ENCODE measurements around the gene BRD4. TPM values are rescaled to one million over a fixed set of nuclear protein-coding genes. Genes with fewer than 3 reads are reported as not detected.

Gene BRD4
- total RNA-seq, 1 donor from 2014 or later: 152 TPM

- Mint-ChIP-seq H3K4me3 (no peak overlapping the region), H3K27ac (ENCODE audit: unreplicated experiment) (peak overlapping the region; percentile 75), H3K9me3 (no peaks in the 10 kb centered on the region), H3K4me1 (peaks cover 3% of the 10 kb centered on the region), H3K27me3 (ENCODE audit: low read depth) (no peaks in the 10 kb centered on the region), H3K36me3 (ENCODE audit: low read depth) (peaks cover 8% of the 10 kb centered on the region)
- TF ChIP-seq, protein P1, sequence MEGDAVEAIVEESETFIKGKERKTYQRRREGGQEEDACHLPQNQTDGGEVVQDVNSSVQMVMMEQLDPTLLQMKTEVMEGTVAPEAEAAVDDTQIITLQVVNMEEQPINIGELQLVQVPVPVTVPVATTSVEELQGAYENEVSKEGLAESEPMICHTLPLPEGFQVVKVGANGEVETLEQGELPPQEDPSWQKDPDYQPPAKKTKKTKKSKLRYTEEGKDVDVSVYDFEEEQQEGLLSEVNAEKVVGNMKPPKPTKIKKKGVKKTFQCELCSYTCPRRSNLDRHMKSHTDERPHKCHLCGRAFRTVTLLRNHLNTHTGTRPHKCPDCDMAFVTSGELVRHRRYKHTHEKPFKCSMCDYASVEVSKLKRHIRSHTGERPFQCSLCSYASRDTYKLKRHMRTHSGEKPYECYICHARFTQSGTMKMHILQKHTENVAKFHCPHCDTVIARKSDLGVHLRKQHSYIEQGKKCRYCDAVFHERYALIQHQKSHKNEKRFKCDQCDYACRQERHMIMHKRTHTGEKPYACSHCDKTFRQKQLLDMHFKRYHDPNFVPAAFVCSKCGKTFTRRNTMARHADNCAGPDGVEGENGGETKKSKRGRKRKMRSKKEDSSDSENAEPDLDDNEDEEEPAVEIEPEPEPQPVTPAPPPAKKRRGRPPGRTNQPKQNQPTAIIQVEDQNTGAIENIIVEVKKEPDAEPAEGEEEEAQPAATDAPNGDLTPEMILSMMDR (conservative IDR thresholded peaks at IDR 0.05): no peak
- no peak for DNase-seq (ENCODE audit: low read depth, low spot score)
Measured at GRCh38 chr19:15265214-15265849, 67.0 kb downstream of the BRD4 start.

- Mint-ChIP-seq H3K9me3 (no peaks in the 10 kb centered on the region), H3K4me1 (no peaks in the 10 kb centered on the region)
- no peak for DNase-seq (ENCODE audit: low read depth, low spot score)
Measured at GRCh38 chr19:15264933-15265206, 67.5 kb downstream of the BRD4 start.

GRCh38 chr19:15264061-15264932, 68.0 kb downstream of the BRD4 start:
- no peaks in the 10 kb centered on the region for H3K27me3 Mint-ChIP-seq (ENCODE audit: low read depth)
- peak; percentile 82 for DNase-seq (ENCODE audit: low read depth, low spot score)
- TF ChIP-seq, protein P1 (conservative IDR thresholded peaks at IDR 0.05): peak; percentile 80
- no peaks in the 10 kb centered on the region for H3K4me1 Mint-ChIP-seq
- no peak overlapping the region for H3K4me3 Mint-ChIP-seq
- H3K27ac Mint-ChIP-seq (ENCODE audit: unreplicated experiment): no peak overlapping the region
- peaks cover 8% of the 10 kb centered on the region for H3K36me3 Mint-ChIP-seq (ENCODE audit: low read depth)
- no peaks in the 10 kb centered on the region for H3K9me3 Mint-ChIP-seq

More at GRCh38 chr19:15264933-15265206, 67.5 kb downstream of the BRD4 start:
- H3K27ac Mint-ChIP-seq (ENCODE audit: unreplicated experiment): no peak overlapping the region
- TF ChIP-seq, protein P1 (conservative IDR thresholded peaks at IDR 0.05): no peak
- H3K4me3 Mint-ChIP-seq: no peak overlapping the region
- H3K36me3 Mint-ChIP-seq (ENCODE audit: low read depth): peaks cover 8% of the 10 kb centered on the region
- H3K27me3 Mint-ChIP-seq (ENCODE audit: low read depth): no peaks in the 10 kb centered on the region

- H3K36me3 Mint-ChIP-seq (ENCODE audit: low read depth): peaks cover 10% of the 10 kb centered on the region
- no peak for DNase-seq (ENCODE audit: low read depth, low spot score)
- no peaks in the 10 kb centered on the region for H3K9me3 Mint-ChIP-seq
- no peak overlapping the region for H3K4me3 Mint-ChIP-seq
- H3K4me1 Mint-ChIP-seq: no peaks in the 10 kb centered on the region
- no peaks in the 10 kb centered on the region for H3K27me3 Mint-ChIP-seq (ENCODE audit: low read depth)
- H3K27ac Mint-ChIP-seq (ENCODE audit: unreplicated experiment): no peak overlapping the region
- TF ChIP-seq, protein P1 (conservative IDR thresholded peaks at IDR 0.05): no peak
Measured at GRCh38 chr19:15263361-15263985, 68.9 kb downstream of the BRD4 start.

DNA sequence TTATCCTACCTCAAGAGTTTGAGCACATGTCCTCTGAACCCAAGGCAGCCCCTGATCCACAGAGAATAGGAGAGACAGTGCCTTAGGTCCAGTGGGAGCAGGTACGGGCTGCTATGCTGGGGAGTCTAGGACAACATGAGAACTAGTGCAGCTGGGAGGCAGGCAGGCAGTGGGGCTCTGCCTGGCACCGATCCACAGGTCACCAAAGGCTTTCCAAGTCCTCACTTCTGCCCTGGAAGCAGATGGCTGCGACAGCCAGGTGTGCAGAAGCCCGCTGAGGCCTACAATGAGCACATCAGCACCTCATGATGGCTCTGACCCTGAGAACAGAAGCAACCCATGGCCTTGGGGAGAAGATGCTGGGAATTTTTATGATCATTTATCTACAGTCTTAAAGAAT, 70.3 kb downstream of the BRD4 start:
- Mint-ChIP-seq H3K27me3 (ENCODE audit: low read depth) (no peaks in the 10 kb centered on the region), H3K36me3 (ENCODE audit: low read depth) (peaks cover 11% of the 10 kb centered on the region), H3K9me3 (no peaks in the 10 kb centered on the region), H3K27ac (ENCODE audit: unreplicated experiment) (no peak overlapping the region), H3K4me1 (no peaks in the 10 kb centered on the region), H3K4me3 (no peak overlapping the region)
- TF ChIP-seq, protein P1 (conservative IDR thresholded peaks at IDR 0.05): no peak
- no peak for DNase-seq (ENCODE audit: low read depth, low spot score)
